Activated CD4-positive, alpha-beta T cell treated with anti-CD3 and anti-CD28 coated beads for 1 hour (primary cell): ENCODE measurements around the gene SAMD15.
A peak's percentile ranks its signal among the peaks of the same experiment; 100 is the strongest.
"Not testable (repeated sequence)": the region's sequence is repeated elsewhere in the genome, so short reads cannot be mapped to it uniquely, and the experiment has no call there.

Experiments used
- DNase-seq: peaks from one replicate; pipeline ENCODE4 v3.0.0-alpha.2; 2020

SAMD15 gene

GRCh38 chr14:77376771-77377501 lies at the start of gene SAMD15, which contains the start of gene TMED8:
TSS of gene SAMD15 (plus strand) at chr14:77377379. CDS start at chr14:77377419, 40 bp downstream.
TSS of gene TMED8 (minus strand) at chr14:77377094. CDS start at chr14:77377053, 41 bp downstream.
- DNase-seq, result peak; percentile 71

DNA sequence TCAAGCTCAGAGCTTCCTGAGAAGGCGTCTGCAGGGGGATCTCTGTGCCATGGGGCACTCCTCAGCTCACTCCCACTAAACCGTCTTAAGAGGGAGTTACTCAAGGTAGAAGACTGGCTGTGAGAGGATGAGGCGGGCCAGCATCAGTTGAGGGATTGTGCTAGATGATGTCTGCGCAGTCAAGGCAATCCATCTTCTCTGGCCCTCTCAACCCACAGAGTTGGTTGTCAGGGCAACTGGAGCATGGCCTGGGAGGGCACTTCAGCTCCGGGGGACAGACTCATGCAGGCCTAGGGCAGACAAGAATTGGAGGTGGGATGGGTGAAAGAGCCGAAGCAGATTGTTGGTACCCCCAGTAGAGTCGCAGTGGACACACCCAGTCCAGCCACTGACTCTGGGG lies 47.3 kb upstream of the SAMD15 start:
- no peak for DNase-seq

GRCh38 chr14:77335576-77335975 lies 41.6 kb upstream of the SAMD15 start:
- no peak for DNase-seq

DNA sequence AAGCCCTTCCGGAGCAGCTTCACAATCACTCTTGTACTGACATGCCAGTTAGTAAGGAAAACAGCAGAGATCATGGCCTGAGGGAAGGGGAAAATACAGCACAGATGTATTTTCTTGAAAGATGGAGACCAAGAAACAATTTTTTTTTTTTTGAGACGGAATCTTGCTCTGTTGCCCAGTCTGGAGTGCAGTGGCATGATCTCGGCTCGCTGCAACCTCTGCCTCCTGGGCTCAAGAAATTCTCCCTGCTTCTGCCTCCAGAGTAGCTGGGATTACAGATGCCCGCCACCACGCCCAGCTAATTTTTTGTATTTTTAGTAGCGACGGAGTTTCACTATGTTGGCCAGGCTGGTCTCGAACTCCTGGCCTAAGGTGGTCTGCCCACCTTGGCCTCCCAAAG lies 39.9 kb upstream of the SAMD15 start:
- not testable (repeated sequence) for DNase-seq

- DNase-seq, result no peak
These were observed 39.3 kb upstream of the SAMD15 start for GRCh38 chr14:77337880-77338279.

DNA sequence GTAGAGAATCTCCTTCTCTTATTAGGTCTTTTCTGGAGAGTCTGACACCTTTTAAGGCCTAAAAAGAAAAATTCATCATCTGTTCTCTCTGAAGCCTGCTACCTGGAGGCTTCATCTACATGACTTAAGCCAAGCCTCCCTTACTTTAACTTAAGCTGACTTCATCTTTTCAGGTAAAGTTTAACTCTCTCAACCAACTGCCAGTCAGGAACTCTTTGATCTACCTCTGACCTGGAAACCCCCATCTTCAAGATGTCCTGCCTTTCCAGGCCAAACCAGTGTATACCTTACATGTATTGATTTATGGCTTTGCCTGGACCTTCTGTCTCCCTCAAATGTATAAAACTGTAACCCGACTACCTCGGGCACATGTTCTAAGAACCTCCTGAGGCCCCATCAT lies 38.9 kb upstream of the SAMD15 start:
- no peak for DNase-seq

GRCh38 chr14:77339407-77339806 lies 37.8 kb upstream of the SAMD15 start:
- DNase-seq, result no peak

- no peak for DNase-seq
These were observed 36.8 kb upstream of the SAMD15 start for GRCh38 chr14:77340389-77340788.

DNA sequence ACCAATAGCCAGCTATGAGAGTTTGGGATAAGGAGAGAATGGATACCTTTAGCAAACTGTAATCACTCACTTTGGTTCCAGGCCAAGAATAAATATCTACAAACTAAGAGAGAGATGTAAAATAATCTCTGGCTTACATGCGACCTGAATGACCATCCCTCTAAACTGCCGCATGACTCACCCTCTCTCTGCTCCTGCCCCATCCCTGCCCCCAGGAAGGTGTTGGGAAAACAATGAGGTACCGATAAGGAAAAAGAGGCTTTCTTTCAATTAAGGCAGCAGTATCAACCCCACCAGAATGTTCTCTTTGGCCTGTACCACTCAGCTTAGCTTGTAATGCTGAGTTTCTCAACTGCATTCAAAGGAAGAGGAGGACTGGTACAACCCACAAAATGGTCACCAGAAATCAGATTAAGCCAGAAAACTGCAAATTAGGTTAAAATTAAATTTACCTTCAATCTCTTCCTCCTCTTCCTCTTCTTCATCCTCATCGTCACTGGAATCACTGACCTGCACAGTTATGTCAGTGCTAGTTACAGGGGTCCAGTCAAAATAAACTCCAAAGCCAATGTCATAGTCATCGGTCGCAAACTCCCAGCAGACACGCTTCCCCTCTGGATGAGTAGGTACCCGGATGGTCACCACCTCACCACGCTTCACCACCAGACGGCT lies 34.3 kb upstream of the SAMD15 start:
- DNase-seq, result no peak

DNA sequence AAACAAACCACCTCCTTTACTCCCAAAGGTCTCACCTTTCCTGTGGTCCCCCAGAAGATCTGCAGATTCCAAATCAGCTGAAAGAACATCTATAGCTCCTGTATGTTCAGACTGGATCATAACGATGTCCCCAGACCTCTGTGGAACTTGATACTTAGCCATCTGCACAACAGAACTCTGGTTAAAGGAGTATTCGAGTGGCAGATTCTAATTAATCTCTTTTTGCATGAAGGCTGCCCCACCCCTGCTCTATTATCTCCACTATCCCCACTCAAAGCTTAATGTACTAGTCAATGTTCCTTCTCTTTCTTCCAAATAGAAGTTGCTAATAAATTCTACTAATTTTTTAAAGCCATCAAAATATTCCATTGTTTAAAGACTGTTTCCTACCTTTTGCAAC lies 33.5 kb upstream of the SAMD15 start:
- DNase-seq, result no peak

DNA sequence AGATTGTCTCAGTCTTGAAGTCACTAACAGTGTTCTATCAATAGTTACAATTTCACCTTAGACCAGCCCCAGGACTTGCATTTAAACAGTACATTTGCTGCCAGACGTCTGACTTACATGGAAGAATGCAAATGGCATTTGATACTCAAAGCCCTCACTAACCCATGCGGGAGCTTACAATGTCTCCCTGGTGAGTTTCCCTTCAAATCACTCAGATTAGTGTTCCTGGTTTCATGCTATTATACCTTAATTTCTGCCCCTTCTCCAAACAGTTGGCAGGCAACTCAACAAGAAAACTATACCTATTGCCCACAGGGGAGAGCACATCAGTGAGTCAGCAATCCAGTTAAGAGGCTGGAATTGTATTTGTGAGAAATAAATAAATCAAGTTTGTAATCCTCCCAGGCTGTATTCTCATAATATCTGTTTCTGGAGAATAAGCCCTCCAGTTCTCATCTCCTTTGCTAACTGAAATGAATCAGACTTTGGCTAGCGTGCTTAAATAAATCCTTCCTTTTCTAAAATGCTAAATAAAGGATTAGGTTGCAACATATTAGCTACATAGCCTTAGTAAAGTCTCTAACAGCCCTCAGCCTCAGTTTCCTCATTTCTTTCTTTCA lies 32.7 kb upstream of the SAMD15 start:
- no peak for DNase-seq

DNA sequence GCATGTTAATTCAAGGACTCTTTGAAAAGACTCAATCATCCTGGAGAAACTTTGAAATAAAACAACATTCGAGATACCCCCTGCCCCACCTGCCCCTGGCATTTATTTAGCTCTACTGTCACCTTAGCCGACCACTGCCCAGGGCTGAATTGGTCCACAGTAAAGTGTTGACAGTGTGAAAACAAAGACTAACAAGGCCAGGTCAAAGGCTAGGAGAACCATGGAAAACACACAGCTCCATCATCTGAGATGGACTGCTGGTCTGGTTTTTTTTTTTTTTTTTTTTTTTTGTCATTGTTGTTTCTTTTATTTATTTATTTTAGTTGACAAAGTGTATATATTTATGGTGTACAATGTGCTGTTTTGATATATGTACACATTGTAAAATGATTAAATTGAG lies 30.7 kb upstream of the SAMD15 start:
- no peak for DNase-seq

GRCh38 chr14:77347751-77348150 lies 29.4 kb upstream of the SAMD15 start:
- DNase-seq, result no peak

DNA sequence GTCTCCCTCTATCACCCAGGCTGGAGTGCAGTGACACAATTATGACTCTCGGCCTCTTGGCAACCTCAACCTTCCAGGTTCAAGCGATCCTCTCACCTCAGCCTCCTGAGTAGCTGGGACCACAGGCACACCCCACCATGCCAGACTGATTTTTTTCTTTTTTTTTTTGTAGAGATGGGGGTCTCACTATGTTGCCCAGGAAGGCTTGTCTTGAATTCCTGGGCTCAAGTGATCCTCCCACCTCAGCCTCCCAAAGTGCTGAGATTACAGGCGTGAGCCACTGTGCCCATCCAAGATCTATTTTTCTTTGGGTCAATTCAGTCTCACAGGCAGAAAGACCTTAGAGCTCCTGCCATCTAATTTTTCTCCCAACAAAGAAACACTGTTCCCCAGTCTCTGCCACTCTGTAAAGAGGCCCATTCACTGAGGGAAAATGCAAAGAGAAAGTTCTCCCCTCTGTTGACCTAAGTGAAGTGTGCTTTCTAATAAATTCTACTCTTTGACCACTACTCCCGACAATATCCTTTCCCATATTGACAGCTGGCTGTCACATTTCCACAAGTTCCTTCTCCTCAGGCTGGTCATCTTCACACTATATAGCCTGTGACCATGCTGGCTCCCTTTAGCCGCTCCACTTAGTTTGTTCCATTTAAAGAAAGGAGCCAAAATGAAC lies 23.6 kb upstream of the SAMD15 start:
- DNase-seq, result no peak

- no peak for DNase-seq
These were observed 21.4 kb upstream of the SAMD15 start for GRCh38 chr14:77355811-77356210.

DNA sequence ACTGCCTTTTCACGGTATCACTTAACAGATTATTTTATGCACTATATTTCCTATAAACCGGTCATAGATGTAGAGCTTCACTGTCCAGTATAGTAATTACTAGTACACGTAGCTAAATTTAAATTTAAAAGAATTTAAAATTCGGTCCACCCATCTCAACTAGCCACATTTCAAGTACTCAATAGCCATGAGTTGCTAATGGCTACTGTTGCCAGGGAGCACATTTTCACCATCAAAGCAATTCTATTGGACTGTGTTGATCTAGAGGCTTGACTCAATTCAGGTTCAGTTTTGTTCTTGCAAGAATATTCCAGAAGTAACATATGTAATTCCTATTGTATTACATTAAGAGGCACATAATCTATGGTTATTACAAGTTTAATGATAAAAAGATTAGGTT lies 20.3 kb upstream of the SAMD15 start:
- no peak for DNase-seq

- DNase-seq, result no peak
These were observed 17.6 kb upstream of the SAMD15 start for GRCh38 chr14:77359626-77360025.

- DNase-seq, result no peak
These were observed 13.0 kb upstream of the SAMD15 start for GRCh38 chr14:77364146-77364545.

DNA sequence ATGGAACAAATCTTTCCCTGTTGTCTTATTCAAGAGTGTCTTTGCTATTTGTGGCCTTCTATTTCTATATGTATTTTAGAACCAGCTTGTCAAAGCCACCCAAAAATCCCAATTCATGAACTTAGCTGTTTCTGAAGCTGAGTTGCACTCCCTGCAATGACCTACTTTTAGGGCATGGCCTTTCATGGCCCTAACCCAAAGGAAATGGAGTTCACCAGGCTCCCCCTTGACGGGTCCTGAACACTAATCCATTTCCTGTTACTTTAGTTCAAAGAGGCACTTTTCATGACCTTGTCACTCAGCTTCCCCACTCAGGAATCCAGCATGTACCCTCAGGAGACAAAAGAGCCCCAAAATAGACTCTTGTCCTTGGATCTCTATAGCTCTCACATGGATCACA lies 7.9 kb upstream of the SAMD15 start:
- no peak for DNase-seq

GRCh38 chr14:77372304-77372841 lies 4.8 kb upstream of the SAMD15 start:
- DNase-seq, result no peak

- DNase-seq, result no peak
These were observed 1.8 kb upstream of the SAMD15 start for GRCh38 chr14:77375164-77375950.
